HT1080 (cell line): ENCODE data around the gene HACL1. TPM values are rescaled to one million over a fixed set of nuclear protein-coding genes. Genes with fewer than 3 reads are reported as not detected.
"Not testable (repeated sequence)": the region's sequence is repeated elsewhere in the genome, so short reads cannot be mapped to it uniquely, and the experiment has no call there.

Experiments used
- DNase-seq: peaks from one replicate; pipeline ENCODE4 v3.0.0-alpha.2; 2015; ENCODE audit warnings: low read depth
- total RNA-seq: library from RNA; depleted of rRNA; stranded (reverse); fragments of >200 nt; shearing (Covaris generic); gene quantifications from 2 replicates; pipeline ENCODE4 v1.2.3, GENCODE V29; 2014

Gene HACL1
- total RNA-seq, 1 experiment from 2014 or later: 28.0 TPM

GRCh38 chr3:15581471-15582394, 19.6 kb downstream of the HACL1 start:
- DNase-seq: no peak

GRCh38 chr3:15579051-15579450, 22.3 kb downstream of the HACL1 start:
- DNase-seq: no peak

GRCh38 chr3:15578289-15578867, 23.0 kb downstream of the HACL1 start:
- no peak for DNase-seq

GRCh38 chr3:15576475-15576874, 24.9 kb downstream of the HACL1 start:
- DNase-seq: no peak

- DNase-seq: no peak
These were observed 25.9 kb downstream of the HACL1 start for GRCh38 chr3:15575446-15575845.

GRCh38 chr3:15572138-15572537, 29.2 kb downstream of the HACL1 start:
- no peak for DNase-seq

GRCh38 chr3:15563190-15563589, 38.2 kb downstream of the HACL1 start:
- DNase-seq: no peak

GRCh38 chr3:15562560-15562959, 38.8 kb downstream of the HACL1 start:
- no peak for DNase-seq

GRCh38 chr3:15558581-15558980, 42.8 kb downstream of the HACL1 start:
- no peak for DNase-seq

GRCh38 chr3:15557511-15557946, 43.8 kb downstream of the HACL1 start:
- DNase-seq: peak; percentile 82

GRCh38 chr3:15556512-15556911, 44.9 kb downstream of the HACL1 start:
- no peak for DNase-seq

GRCh38 chr3:15553749-15554148, 47.6 kb downstream of the HACL1 start:
- no peak for DNase-seq

GRCh38 chr3:15551902-15552301, 49.5 kb downstream of the HACL1 start:
- DNase-seq: no peak

GRCh38 chr3:15549846-15550245, 51.5 kb downstream of the HACL1 start:
- no peak for DNase-seq

- no peak for DNase-seq
These were observed 58.8 kb downstream of the HACL1 start for GRCh38 chr3:15542614-15543013.

- DNase-seq: no peak
These were observed 60.0 kb downstream of the HACL1 start for GRCh38 chr3:15541371-15541770.

GRCh38 chr3:15539066-15539465, 62.3 kb downstream of the HACL1 start:
- DNase-seq: no peak

GRCh38 chr3:15538345-15538744, 63.0 kb downstream of the HACL1 start:
- DNase-seq: peak; percentile 15

GRCh38 chr3:15536856-15537255, 64.5 kb downstream of the HACL1 start:
- DNase-seq: no peak

- no peak for DNase-seq
These were observed 65.6 kb downstream of the HACL1 start for GRCh38 chr3:15535732-15536131.

GRCh38 chr3:15532614-15533013, 68.8 kb downstream of the HACL1 start:
- DNase-seq: not testable (repeated sequence)

GRCh38 chr3:15531346-15531745, 70.0 kb downstream of the HACL1 start:
- DNase-seq: no peak
